GM19025 (cell line): ENCODE measurements around the gene NSUN5.
A peak's percentile ranks its signal among the peaks of the same experiment; 100 is the strongest.
"Not testable (repeated sequence)": the region's sequence is repeated elsewhere in the genome, so short reads cannot be mapped to it uniquely, and the experiment has no call there.

ENCODE experiments used
- ATAC-seq: cut with Tn5 transposase; IDR thresholded peaks from one replicate; pipeline ENCODE4 v1.9.1; 2021; ENCODE audit warnings: mild to moderate bottlenecking, low read depth, moderate library complexity; ENCODE audit not compliant: unreplicated experiment

Gene NSUN5

DNA sequence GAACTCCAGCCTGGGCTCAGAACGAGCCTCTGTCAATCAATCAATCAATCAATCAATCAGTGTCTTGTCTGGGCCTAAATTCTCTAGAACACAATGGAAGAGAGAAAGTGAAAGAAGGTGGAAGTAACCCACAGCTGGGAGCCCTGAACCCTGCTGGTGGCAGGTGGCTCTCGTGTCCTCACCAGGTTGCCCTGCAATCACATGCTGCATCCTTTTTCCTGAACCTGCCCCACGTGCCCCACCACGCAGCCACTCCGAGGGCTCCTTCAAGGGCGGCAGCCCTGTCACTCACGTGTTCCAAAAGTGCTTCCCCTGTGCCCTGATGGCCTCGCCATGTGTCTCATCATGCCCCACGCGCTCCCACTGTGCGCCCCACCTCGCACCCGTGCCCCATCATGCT is 18.8 kb upstream of the NSUN5 start:
- not testable (repeated sequence) for ATAC-seq

- ATAC-seq: not testable (repeated sequence)
Measured at GRCh38 chr7:73325424-73325823, 16.8 kb upstream of the NSUN5 start.

DNA sequence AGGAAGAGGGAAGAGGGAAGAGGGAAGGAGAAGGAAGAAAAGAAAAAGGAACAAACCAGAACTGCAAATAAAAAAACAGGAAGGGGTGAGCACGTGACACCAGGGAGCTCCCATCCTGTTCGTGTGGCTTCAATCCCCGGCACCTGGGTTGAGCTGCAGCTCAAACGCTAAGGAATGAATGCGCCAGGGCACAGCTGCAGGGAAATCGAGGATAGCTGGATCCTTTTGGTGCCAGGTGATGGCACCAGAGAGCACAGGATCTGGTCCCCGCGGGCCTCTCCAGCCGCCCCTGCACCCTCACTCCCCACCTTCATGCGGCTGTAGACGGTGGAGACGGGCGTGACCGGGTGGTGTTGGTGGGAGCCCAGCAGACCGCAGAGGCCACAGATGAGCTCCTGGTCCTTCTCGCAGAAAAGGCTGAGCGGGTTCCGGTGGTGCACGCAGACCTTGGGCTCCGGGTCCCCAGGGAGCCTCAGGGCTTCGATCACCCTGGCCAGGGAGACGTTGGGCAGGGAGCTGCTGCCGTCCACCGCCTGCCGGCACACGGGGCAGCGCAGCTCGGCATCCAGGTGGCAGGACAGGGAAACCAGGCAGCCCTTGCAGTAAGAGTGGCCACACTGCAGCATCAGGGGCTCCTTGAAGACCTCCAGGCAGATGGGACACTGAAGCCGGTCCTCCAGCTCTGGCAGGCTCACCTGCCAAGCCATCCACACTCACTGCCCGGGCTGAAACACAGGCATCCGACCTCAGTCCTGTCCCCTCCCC is 15.6 kb upstream of the NSUN5 start:
- not testable (repeated sequence) for ATAC-seq

- ATAC-seq: not testable (repeated sequence)
Measured at GRCh38 chr7:73323434-73324080, 14.9 kb upstream of the NSUN5 start.

DNA sequence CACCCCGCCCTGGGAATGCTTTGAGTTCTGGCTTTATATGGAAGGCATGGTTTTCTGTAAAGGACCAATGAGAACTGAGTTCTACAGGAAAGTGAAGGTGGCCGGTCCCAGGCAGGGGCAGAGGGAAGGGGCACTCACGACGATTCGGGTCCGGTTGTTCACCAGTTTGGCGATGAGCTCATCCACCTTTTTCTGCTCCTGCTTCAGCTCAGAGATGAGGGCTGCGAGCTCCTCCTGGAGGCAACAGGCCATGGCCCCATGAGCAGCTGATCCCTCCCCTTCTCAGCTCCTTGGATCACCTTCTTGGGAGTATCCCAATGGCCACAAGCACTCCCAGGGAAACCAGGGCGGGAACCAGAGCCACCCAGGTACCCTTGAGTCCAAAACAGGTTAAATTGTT is 11.4 kb upstream of the NSUN5 start:
- not testable (repeated sequence) for ATAC-seq

GRCh38 chr7:73319541-73319940 is 10.9 kb upstream of the NSUN5 start:
- ATAC-seq: not testable (repeated sequence)

- ATAC-seq: not testable (repeated sequence)
Measured at GRCh38 chr7:73318656-73319204, 10.1 kb upstream of the NSUN5 start.

DNA sequence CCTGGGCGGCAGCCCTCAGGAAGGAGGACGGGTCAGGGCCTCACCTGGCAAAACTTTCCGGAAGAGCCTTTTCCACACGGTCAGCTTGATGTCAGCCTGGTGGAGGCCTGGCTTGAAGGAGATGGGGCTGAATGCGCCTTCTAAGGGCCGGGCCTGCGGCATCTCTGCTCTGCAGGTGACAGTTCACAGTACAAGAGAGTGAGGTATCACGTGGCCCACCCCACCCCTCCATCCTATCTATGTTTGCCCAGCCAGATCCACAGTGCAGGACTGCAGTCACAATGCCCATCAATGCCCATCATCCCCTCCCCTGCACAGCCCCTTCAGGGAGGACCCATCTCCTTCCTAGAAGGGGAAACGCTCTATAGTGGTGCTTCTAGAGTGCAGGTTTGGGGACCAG is 7.9 kb upstream of the NSUN5 start:
- no peak for ATAC-seq

DNA sequence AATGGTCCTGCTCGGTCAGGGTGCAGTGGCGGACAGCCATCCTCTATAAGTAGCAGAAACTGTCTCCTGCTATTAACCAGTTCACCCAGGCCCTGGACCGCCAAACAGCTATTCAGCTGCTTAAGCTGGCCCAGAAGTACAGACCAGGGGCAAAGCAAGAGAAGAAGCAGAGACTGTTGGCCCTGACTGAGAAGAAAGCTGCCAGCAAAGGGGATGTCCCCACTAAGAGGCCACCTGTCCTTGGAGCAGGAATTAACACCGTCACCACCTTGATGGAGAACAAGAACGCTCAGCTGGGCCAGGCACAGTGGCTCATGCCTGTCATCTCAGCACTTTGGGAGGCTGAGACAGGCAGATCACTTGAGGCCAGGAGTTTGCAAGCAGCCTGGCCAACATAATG is 5.6 kb upstream of the NSUN5 start:
- no peak for ATAC-seq

DNA sequence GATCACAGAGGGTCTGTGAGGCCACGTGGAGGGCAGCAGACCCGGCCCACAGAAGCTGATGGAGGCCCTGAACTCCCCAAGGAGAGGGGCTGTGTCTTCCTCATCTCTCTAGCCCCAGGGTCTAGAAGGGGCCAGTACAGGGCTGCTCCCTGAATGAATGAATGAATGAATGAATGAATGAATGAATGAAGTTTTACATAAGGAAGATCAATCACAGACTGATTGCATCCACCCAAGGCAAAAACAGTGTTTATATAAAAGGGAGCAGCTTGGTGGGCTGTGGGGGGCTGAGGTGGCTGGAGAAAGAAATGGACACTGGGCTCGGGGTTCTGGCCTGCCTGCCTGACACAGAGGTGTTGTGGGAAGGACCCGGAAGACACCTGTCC is 4.9 kb upstream of the NSUN5 start:
- ATAC-seq: no peak

DNA sequence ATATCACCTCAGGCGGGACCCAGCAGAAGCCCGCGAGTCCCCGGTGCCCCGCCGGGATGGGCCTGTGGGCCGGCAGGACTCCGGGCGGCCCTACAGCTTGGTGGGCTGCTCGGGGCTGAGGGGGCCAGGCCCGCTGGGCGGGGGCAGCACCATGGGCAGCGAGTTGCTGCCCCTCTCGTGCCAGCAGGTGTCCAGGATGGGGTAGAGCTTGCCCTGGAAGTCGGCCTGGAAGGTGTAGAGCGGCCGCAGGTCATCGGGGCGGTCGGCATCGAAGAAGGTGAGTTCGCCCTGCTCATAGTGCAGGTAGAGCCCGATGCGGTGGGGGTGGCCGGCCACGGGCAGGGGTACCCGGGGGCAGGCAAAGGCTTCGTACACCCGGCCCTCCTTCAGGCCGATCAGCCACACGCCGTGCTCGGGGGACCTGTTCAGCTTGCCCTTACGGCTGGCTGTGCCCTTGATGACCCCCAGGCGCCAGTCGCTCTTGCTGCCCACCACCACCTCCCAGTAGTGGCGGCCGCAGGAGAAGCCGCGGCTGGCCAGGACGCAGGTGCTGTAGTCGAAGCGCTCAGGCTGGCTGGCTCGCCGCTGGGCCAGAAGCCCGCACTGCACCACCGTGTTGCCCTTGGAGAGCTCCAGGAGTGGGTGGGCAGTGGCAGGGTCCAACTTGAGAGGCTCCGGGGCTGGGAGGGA is 4.3 kb upstream of the NSUN5 start:
- no peak for ATAC-seq

DNA sequence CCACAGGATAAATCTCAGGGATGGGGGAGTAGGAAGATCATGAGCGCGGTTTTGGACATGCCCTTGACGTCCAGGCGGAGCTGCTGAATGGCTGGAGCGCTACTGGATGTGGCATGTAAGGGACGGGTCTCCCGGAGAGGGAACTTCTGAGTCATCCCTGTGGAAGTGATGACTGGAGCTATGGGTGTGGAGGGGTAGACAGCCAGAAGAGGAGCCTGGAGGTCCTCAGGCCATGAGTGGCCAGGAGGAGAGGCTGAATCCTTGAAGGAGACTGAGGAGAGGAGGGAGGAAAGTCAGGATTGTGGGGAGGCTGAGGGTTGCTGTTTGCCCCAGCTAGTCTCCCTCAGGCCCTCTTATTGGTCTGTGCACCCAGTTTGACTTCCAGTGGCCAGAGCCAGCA is 2.8 kb upstream of the NSUN5 start:
- ATAC-seq: not testable (repeated sequence)

- peak; percentile 17 for ATAC-seq
Measured at GRCh38 chr7:73308074-73308664, 457 bp downstream of the NSUN5 start.

GRCh38 chr7:73307436-73307835 is 1.2 kb downstream of the NSUN5 start:
- ATAC-seq: no peak

DNA sequence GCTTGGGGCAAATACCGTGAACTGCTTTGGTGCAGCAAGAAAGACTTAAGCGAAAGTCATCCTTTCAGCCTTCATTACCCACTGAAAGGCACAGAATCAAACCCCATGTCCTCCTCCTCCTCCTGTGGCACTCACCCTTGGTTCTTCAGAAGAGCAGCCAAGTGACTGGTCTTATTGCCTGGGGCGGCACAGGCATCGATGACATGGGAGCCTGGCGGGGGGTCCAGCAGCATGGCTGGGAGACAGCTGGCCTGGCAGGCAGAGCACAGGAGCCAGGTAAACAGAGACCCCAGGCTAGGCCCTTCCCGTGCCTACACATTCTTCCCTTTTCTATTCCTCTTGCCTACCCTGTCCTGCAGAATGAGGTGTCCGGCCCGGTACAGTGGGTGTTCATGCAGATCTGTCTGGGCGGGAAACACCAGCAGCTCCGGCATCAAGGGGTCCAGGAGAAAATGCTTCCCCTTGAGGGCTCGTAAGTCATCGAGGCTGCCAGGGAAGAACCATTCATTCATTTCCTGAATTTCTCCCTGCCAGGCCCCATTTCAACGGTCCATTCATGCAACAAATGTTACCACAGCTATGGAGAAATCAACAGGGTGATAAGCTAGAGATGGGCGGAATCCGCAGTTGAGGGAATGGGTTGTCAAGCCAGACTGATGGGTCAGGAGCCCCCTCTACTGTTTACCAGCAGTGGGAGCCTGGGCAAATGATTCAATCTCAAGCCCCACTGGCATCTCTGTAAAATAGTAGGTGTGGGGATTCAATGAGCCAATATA is 3.8 kb downstream of the NSUN5 start:
- not testable (repeated sequence) for ATAC-seq

DNA sequence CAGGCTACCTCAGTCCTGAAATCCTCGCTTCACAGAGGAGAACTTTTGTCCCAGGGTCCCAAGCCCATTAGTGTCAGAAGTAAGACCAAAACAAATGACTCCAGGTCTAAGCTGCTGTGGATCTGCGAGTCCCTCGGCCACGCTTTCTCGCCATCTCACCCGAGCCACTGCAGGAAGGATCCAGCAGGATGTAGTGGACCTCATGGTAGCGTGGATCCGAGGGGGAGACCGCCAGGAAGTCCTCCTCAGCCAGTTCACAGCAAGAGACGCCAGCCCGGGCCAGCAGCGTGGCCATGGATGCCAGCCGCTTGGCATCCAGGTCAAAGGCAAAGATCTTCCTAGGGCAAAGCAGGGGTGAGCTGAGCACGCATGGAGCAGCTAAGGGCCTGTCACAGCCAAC is 4.6 kb downstream of the NSUN5 start:
- no peak for ATAC-seq

DNA sequence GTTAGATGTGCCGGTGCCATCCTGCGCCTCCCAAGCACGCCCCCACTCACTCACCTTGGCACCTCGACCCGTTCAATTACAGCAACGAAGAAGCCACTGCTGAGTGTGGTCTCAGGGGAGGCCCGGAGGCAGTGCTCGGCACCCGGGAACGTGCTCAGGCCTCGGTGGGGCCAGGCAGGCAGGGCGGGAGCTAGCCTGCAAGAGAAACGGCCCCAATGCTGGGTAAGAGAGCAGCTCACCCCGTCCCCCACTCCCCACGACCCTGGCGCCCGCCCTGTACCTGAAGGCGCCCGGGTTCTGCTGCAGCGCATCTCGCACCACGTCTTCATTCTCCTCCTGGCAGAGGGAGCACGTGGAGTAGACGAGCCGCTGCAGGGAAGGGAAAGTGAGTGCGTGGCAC is 5.1 kb downstream of the NSUN5 start:
- ATAC-seq: no peak

DNA sequence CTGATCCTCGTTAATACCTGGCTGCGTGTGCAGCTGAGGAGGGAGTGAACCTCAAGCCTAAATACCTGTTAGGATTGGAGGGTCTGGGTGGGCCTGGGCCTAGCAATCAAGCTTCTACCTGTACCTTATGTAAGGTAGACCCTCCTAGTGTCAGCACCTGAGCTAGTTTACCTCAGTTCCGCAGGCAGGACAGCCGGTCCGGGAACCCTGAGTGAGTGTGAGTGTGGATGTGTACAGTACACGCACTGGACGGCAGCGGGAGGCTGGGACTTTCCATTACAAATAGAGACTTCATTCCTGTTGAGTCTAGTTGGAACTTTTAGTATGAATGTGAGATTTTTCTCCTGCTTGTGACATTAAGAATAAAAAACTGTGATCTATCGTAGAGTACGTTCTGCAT is 5.8 kb downstream of the NSUN5 start:
- not testable (repeated sequence) for ATAC-seq

- not testable (repeated sequence) for ATAC-seq
Measured at GRCh38 chr7:73301108-73301507, 7.5 kb downstream of the NSUN5 start.

GRCh38 chr7:73299812-73300211 is 8.8 kb downstream of the NSUN5 start:
- not testable (repeated sequence) for ATAC-seq
